Activated CD4-positive, alpha-beta T cell treated with anti-CD3 and anti-CD28 coated beads, Interleukin-2, amount 10 ng/mL, durations not matched to agents 7 days and 5 days (primary cell): ENCODE results near the gene PROK1. TPM values are rescaled to one million over a fixed set of nuclear protein-coding genes. Genes with fewer than 3 reads are reported as not detected.
"Not testable (repeated sequence)": the region's sequence is repeated elsewhere in the genome, so short reads cannot be mapped to it uniquely, and the experiment has no call there.

Experiments
- CTCF ChIA-PET: fragments of 350-600 bp; sonication (Branson Sonifier 250); formaldehyde crosslinking; loops from one replicate; lab custom pipeline; 2021; ENCODE audit warnings: antibody characterized with exemption; lab: Charles Lee
- POLR2A ChIA-PET: fragments of 350-600 bp; sonication (Branson Sonifier 250); formaldehyde crosslinking; loops from one replicate; lab custom pipeline; 2021; ENCODE audit warnings: antibody characterized with exemption; lab: Charles Lee
- DNase-seq: peaks from one replicate; pipeline ENCODE4 v3.0.0-alpha.2; 2020
- H3K27ac Mint-ChIP-seq: one replicate; pipeline ENCODE4 v1.8.0; 2021; ENCODE audit warnings: mild to moderate bottlenecking, moderate library complexity, mixed read lengths
- H3K27me3 Mint-ChIP-seq: one replicate; pipeline ENCODE4 v1.8.0; 2021; ENCODE audit warnings: mixed read lengths
- H3K36me3 Mint-ChIP-seq: one replicate; pipeline ENCODE4 v1.8.0; 2021; ENCODE audit warnings: low read depth, mixed read lengths
- H3K4me1 Mint-ChIP-seq: one replicate; pipeline ENCODE4 v1.8.0; 2021; ENCODE audit warnings: mixed read lengths
- H3K4me3 Mint-ChIP-seq: one replicate; pipeline ENCODE4 v1.8.0; 2021; ENCODE audit warnings: mild to moderate bottlenecking, moderate library complexity, mixed read lengths
- H3K9me3 Mint-ChIP-seq: one replicate; pipeline ENCODE4 v1.8.0; 2021; ENCODE audit warnings: mixed read lengths
- total RNA-seq, 2 experiments: library from RNA; stranded (reverse); gene quantifications; one replicate each; pipeline ENCODE4 v1.2.3, GENCODE V29; 2021

PROK1 gene
- total RNA-seq, 2 experiments from 2014 or later: not detected

DNA sequence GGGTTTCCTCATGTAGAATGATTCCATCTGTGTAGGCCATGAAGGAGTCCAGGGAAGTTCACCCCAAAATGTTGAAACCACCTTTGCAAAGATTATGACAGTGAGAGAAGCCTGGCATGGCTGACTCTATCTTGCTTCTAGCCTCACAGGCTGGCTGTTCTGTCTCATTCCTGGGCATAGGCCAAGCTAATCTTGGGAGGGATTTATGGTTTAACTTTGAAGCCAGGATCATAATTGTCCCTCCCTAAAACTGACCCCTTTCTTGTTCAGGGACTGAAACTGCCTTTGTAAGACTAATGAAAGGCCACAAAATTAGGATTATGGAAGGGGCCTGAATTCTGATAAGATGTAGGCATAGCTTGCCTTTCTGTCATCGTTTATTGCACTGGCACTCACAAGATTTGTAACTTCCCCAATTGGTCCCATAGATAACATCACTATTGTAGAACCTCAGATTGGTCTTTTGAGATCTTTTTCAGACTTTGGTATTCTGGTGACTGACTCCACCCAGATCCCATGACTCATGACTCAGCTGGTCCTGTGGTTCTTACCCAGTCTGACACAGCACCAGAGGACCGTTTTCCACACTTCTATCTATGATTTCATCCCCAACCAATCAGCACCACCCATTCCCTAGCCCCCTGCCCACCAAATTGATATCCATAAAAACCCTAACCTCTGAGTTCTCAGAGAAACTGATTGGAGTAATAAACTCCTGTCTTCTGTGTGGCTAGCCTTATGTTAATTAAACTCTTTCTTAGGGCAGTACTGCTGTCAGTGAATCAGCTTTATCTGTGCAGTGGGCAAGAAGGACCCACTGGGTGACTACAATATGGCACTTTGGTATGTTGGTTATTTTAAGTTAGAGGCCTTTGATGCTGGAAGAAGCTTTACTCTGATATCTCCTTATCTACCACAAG is 29.8 kb upstream of the PROK1 start:
- peaks cover 12% of the 10 kb centered on the region for H3K27me3 Mint-ChIP-seq
- no peaks in the 10 kb centered on the region for H3K36me3 Mint-ChIP-seq
- ChIA-PET POLR2A (no interaction called here), CTCF (interaction anchor here (0.6 to 1.7 kb wide), 4 partner anchors 9 to 199 kb away, joined by 3 to 6 read pairs (median 6); partner anchors contain the start of gene LAMTOR5)
- no peaks in the 10 kb centered on the region for H3K9me3 Mint-ChIP-seq
- H3K27ac Mint-ChIP-seq: no peak overlapping the region
- H3K4me3 Mint-ChIP-seq: no peak overlapping the region
- DNase-seq: peak; percentile 8
- H3K4me1 Mint-ChIP-seq: peaks cover 14% of the 10 kb centered on the region

DNA sequence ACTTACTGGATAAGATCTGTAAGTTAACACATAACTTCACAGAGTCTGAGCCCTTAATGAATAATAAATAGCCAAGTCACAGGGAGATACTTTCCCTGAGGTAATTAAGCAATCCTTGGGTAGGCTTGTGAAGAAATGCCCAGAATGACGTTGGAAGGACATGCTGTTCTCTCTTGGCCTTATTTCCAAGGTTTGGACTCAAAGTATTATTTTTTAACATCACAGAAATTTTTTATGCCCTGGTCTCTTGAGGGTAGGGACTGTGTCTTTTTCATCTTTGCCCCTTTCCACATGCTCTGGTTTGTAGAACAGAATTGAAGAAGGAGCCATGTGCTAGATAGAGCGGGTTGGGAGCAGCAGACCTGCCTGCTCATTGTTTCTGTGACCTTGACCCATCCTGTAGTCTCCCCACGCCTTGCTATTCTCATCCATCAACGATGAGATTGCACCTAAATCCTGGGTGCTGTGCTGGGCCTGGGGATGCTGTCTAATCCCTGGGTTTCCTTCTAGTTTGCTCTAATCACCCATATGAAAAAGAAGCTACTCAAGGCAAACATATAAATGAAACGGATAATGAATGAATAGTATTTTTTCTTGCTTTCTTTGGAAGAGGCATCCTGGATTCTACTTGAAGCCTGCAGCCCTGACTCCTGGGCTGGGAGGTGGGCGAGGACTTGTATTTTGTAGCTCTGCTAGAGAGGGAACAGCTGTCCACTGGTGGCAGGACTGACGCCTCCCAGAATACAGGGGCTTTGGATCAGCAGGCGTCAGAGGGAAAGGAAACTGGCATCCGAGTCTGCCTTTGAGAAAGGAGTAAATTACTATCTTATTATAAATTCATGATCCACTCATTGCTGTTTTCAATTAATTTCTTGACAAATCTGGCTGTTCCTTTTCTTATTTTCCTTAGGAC is 26.0 kb upstream of the PROK1 start:
- no peaks in the 10 kb centered on the region for H3K9me3 Mint-ChIP-seq
- H3K4me3 Mint-ChIP-seq: no peak overlapping the region
- no peak overlapping the region for H3K27ac Mint-ChIP-seq
- no peaks in the 10 kb centered on the region for H3K36me3 Mint-ChIP-seq
- H3K27me3 Mint-ChIP-seq: peaks cover 12% of the 10 kb centered on the region
- ChIA-PET POLR2A (no interaction called here), CTCF (interaction anchor here (0.6 to 0.9 kb wide), 3 partner anchors 17 to 420 kb away, joined by 3 to 4 read pairs (median 3); no protein-coding TSS in a partner anchor)
- no peak for DNase-seq
- peaks cover 14% of the 10 kb centered on the region for H3K4me1 Mint-ChIP-seq

DNA sequence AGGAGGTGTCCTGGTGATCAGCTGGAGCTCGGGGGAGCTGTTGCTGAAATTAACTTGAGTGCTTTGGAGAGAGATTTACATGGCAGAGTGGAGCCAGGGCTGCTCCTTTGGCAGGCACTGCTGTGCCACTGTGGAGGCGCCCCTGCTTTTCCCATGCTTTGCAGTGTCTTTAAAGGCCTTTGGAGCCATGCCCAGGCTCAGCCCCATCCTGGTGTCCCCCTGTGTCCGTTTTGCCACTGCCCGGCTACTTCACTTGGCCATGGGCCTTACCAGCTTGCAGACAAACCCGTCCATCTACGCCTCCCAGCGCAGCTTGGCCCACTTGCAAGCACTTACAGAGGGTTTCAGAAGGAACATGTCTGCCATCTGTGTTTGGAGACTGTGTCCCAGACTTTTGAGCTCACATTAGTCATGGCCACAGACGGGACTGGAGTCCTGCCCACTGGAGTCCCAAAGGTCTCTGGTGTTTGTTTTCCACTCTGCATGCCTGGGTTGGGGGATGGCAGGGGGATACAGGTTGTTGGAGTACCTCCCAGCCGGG is 25.3 kb upstream of the PROK1 start:
- CTCF ChIA-PET: interaction anchor here (0.8 to 1.7 kb wide), 3 partner anchors 17 to 39 kb away, joined by 3 to 4 read pairs (median 3); no protein-coding TSS in a partner anchor

DNA sequence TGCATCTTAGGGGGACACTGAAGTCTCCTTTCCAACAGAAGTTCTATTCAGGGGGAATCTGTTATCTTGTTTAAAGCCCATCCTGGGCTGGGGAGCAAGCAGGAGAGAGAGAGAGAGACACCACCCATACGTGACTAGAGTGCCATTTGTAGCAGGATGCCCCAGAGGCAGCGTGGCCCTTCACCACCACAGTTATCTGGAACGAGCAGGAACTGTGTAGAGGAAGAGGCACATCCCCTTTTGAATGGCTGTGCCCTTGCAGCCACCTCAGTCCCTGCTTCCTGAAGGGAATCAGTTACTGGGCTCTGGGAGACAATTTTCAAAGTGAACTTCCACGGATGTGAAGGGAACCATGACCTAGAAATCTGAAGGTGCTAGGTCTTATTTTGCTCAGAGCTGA is 24.1 kb upstream of the PROK1 start:
- Mint-ChIP-seq H3K9me3 (no peaks in the 10 kb centered on the region), H3K27me3 (peaks cover 23% of the 10 kb centered on the region), H3K4me3 (no peak overlapping the region), H3K27ac (no peak overlapping the region), H3K4me1 (peaks cover 8% of the 10 kb centered on the region), H3K36me3 (no peaks in the 10 kb centered on the region)
- POLR2A ChIA-PET: no interaction called here
- CTCF ChIA-PET: interaction anchor here (1.7 kb wide), 1 partner anchor 33 kb away, joined by 4 read pairs; no protein-coding TSS in a partner anchor
- DNase-seq: no peak

More for the DNA sequence above, 25.3 kb upstream of the PROK1 start:
- no peak overlapping the region for H3K4me3 Mint-ChIP-seq
- no peaks in the 10 kb centered on the region for H3K36me3 Mint-ChIP-seq
- no peak overlapping the region for H3K27ac Mint-ChIP-seq
- H3K27me3 Mint-ChIP-seq: peaks cover 18% of the 10 kb centered on the region
- peaks cover 14% of the 10 kb centered on the region for H3K4me1 Mint-ChIP-seq
- no peak for DNase-seq
- no peaks in the 10 kb centered on the region for H3K9me3 Mint-ChIP-seq
- POLR2A ChIA-PET: no interaction called here

DNA sequence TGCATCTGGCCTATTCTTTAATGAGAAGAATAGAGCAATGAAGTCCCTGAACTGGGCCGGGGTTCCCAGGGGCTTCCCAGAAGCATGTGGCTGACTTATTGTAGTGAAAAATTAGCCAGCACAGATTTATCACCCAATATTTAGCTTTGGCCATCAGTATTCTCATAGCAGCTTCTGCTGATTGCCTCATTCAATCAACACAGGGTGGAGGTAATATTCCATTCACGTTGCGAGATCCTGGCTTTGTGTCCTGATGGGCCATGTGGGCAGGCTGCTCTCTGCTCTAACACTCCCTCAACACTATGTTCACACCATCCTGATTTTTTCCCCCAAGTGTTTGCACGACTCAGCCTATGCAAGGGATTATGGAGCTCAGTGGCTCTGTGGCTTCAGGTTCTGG is 22.0 kb upstream of the PROK1 start:
- ChIA-PET CTCF (interaction anchor here (1.0 to 2.1 kb wide), 4 partner anchors 15 to 116 kb away, joined by 3 to 6 read pairs (median 4); no protein-coding TSS in a partner anchor), POLR2A (no interaction called here)
- Mint-ChIP-seq H3K9me3 (no peaks in the 10 kb centered on the region), H3K4me1 (peaks cover 2% of the 10 kb centered on the region), H3K4me3 (no peak overlapping the region), H3K27me3 (peaks cover 17% of the 10 kb centered on the region), H3K36me3 (no peaks in the 10 kb centered on the region), H3K27ac (no peak overlapping the region)
- no peak for DNase-seq

DNA sequence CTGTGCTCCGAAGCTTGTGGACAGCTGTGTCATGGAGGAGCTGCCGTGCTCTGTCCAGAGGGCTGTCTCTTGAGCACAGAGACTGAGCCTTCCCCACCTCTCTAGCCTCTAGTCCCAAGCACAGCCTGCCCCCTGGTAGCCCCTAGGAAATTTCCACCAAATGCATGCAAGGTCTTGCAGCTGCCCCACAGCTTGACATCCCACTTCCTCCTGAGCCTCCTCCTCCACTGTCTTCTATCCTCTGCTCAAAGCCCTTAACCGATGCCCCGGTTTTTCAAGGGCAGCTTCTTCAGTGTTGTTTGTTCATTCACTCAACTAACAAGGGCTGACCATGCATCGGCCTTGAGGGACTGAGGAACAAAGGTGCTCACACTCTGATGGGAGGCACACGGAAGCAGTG is 20.6 kb upstream of the PROK1 start:
- ChIA-PET CTCF (interaction anchor here (0.9 to 1.4 kb wide), 3 partner anchors 11 to 16 kb away, joined by 3 to 4 read pairs (median 3); no protein-coding TSS in a partner anchor), POLR2A (no interaction called here)
- Mint-ChIP-seq H3K4me1 (no peaks in the 10 kb centered on the region), H3K27me3 (peaks cover 19% of the 10 kb centered on the region), H3K27ac (no peak overlapping the region), H3K4me3 (no peak overlapping the region), H3K9me3 (no peaks in the 10 kb centered on the region), H3K36me3 (no peaks in the 10 kb centered on the region)
- DNase-seq: no peak

DNA sequence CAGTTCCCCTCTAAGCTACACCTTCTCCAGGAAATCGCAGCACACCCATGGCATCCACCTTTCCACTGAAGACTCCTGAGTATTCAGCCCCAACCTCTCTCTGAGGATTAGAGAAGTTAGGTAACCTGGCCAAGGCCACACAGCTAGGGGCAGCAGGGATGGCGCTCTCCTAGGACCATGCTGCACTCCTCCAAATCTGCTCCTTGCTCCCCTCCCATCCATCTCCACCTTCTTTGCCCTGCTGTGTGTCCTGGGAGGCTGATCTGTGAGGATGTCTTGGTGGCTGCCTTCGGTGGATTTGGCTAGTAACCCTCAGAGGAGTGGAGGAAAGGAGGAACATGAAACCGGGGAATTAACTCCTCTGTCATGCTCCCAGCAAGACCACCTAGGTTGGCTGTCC is 20.0 kb upstream of the PROK1 start:
- Mint-ChIP-seq H3K36me3 (no peaks in the 10 kb centered on the region), H3K27ac (no peak overlapping the region), H3K4me1 (no peaks in the 10 kb centered on the region), H3K27me3 (peaks cover 19% of the 10 kb centered on the region), H3K4me3 (no peak overlapping the region), H3K9me3 (no peaks in the 10 kb centered on the region)
- no peak for DNase-seq
- ChIA-PET POLR2A (no interaction called here), CTCF (interaction anchor here (1.4 kb wide), 1 partner anchor 16 kb away, joined by 4 read pairs; no protein-coding TSS in a partner anchor)

DNA sequence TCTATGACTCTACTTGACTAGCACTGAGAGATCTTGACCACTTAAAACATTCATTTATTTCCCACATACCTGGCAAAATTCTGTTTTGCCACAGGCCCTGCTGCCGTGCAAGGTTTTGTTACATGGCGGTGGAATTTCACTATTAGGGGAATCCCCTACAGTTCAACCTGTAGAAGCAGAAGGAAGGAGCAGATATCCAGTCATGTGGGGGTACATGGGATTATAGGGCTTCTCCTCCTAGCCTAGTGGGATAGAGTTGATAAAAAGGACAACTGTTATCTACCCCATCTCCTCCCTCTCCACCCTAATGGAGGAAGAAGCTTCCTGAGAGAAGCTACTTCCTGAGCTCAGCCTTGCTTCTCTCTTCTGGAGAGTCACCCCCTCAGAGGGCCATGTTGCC is 17.7 kb upstream of the PROK1 start:
- ChIA-PET POLR2A (no interaction called here), CTCF (interaction anchor here (1.0 to 1.3 kb wide), 2 partner anchors 17 to 19 kb away, joined by 3 read pairs; no protein-coding TSS in a partner anchor)
- H3K27ac Mint-ChIP-seq: no peak overlapping the region
- H3K9me3 Mint-ChIP-seq: no peaks in the 10 kb centered on the region
- H3K4me3 Mint-ChIP-seq: no peak overlapping the region
- H3K27me3 Mint-ChIP-seq: peaks cover 19% of the 10 kb centered on the region
- DNase-seq: no peak
- H3K4me1 Mint-ChIP-seq: no peaks in the 10 kb centered on the region
- no peaks in the 10 kb centered on the region for H3K36me3 Mint-ChIP-seq

DNA sequence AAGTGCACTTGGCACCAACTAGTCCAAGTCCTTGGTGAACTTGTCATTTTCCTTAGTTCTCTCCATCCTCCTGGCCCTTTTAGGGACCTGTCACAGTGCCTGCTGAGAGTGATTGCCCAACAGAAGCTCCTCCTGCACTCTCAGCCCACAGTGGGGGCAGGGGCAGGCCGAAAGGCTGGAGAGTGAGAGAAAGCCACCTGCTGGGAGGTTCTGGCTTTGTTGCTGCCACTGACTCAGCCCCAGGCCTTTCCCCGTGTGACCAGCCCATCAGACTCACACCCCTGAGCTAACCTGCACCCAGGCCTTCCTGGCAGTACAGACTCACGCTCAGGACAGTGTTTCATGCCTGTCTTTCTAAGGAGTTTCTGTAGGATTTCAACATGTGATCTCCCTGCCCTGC is 17.1 kb upstream of the PROK1 start:
- Mint-ChIP-seq H3K27me3 (peaks cover 19% of the 10 kb centered on the region), H3K36me3 (no peaks in the 10 kb centered on the region), H3K4me3 (no peak overlapping the region), H3K9me3 (no peaks in the 10 kb centered on the region), H3K27ac (no peak overlapping the region), H3K4me1 (no peaks in the 10 kb centered on the region)
- ChIA-PET CTCF (interaction anchor here (1.0 to 1.3 kb wide), 2 partner anchors 17 to 18 kb away, joined by 3 read pairs; no protein-coding TSS in a partner anchor), POLR2A (no interaction called here)
- DNase-seq: no peak

DNA sequence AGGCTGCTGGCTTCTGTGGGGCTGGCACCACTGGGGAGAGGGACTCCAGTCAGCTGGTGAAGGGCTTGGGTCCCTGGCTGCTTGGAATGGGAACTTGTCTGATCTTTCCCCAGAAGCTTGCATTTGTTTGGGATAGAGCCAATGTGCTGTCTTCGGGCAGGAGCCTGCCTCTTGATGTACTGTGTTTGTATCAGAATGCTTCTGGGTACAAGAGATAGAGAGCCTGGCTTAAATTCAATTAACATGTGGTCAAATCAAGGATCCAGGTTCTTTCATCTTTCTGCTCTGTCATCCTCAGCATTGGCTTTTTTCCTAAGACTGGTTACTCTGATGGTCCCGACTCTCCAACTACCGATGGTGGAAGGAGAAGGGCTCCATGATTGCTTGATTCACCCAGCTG is 16.0 kb upstream of the PROK1 start:
- Mint-ChIP-seq H3K9me3 (no peaks in the 10 kb centered on the region), H3K4me1 (no peaks in the 10 kb centered on the region), H3K4me3 (no peak overlapping the region), H3K36me3 (no peaks in the 10 kb centered on the region), H3K27me3 (peaks cover 19% of the 10 kb centered on the region), H3K27ac (no peak overlapping the region)
- CTCF ChIA-PET: no interaction called here
- no peak for DNase-seq
- POLR2A ChIA-PET: no interaction called here

DNA sequence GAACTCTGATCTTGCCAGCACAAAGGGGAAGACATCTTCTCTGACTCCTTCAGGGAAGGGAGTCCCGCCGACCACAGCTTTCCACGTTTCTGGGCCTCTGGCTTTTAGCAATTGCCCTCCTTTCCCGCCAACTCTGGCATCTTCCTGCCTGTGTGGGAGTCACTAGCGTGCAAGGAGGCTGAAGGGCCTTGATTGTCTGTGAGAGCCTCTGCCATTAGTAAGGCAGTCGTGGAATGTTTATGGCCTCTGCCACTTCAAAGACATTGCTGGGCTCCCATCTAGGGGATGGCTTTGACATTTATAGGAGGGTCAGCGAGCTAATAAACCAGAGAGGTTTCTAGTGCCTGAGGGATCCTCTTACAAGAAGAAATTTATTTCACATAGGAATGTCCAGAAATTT is 14.3 kb upstream of the PROK1 start:
- Mint-ChIP-seq H3K9me3 (no peaks in the 10 kb centered on the region), H3K4me1 (no peaks in the 10 kb centered on the region), H3K27me3 (peaks cover 10% of the 10 kb centered on the region), H3K36me3 (no peaks in the 10 kb centered on the region), H3K27ac (no peak overlapping the region), H3K4me3 (no peak overlapping the region)
- POLR2A ChIA-PET: no interaction called here
- DNase-seq: no peak
- CTCF ChIA-PET: no interaction called here

DNA sequence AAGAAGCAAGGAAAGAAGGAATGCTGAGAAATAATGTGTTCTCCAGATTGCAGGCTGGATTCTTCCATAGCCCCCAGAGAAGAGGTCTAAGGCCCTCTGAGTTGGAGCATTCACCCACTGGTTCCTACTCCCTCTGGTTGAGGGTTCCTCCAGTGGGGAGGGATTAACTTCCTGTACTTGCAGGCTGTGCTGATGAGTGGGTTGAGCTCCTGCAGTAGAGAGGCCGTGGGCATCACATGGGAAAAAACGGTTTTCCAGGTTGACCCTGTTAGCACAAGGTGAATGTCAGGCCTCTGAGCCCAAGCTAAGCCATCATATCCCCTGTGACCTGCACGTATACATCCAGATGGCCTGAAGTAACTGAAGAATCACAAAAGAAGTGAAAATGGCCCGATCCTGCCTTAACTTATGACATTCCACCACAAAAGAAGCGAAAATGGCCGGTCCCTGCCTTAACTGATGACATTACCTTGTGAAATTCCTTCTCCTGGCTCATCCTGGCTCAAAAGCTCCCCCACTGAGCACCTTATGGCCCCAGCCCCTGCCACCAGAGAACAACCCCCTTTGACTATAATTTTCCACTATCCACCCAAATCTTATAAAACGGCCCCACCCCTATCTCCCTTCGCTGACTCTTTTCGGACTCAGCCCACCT is 13.2 kb upstream of the PROK1 start:
- H3K27me3 Mint-ChIP-seq, POLR2A ChIA-PET, H3K4me1 Mint-ChIP-seq, H3K4me3 Mint-ChIP-seq, H3K27ac Mint-ChIP-seq, H3K36me3 Mint-ChIP-seq, H3K9me3 Mint-ChIP-seq, DNase-seq: not testable (repeated sequence)
- CTCF ChIA-PET: interaction anchor here (0.6 to 0.8 kb wide), 2 partner anchors 14 to 573 kb away, joined by 3 read pairs; no protein-coding TSS in a partner anchor
